ENCODE data around the gene UBQLN4.

UBQLN4 gene

GRCh38 chr1:156053768-156054499 lies at the start of gene UBQLN4:
TSS of gene UBQLN4 (minus strand) at chr1:156053798. CDS start at chr1:156053701, 97 bp downstream.
- peak; percentile 78 for DNase-seq (ENCODE audit: low read depth)

DNA sequence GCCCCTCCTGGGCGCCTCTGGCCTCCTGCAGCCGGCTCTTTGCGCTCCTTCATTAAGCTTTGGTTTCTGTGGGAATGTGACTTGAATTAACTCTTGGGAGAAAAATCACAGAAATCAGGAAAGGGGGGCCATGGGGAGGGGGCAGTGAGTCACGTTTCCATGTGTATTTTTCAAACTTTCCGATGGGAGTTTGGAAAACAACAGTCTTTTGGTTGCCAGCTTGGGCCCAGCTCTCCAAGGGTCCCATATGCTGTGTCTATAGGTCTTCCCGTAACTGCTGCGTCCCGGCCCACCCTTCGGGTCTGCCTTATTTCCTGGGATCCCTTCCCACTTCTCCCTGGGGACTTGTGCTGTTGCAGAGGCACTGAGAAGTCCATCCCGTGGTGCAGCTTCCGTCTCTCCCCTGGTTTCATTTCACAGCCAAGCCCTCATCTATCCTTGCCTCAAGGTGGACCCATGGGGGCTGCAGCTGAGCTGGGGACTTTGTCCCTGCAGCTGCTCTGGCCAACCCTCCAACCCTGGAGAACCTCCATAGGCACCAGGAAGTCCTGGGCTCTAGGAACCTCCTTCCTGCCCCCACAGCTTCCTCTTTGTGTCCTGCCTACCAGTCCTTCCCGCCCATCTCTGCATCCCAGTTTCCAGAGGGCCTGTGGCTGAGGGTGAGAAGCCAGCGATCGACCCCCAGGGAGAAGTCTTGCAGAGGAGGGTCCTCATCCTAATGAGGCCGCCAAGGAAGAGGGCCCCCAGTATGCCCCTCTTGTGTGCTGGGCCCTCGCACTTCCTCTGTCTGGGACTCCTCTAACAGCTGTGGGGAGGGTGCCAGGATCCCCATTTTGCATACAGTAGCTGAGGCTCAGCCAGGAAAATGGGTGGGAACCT lies 49.3 kb upstream of the UBQLN4 start:
- DNase-seq (ENCODE audit: low read depth): no peak

GRCh38 chr1:156101880-156102279 lies 48.3 kb upstream of the UBQLN4 start:
- DNase-seq (ENCODE audit: low read depth): no peak

DNA sequence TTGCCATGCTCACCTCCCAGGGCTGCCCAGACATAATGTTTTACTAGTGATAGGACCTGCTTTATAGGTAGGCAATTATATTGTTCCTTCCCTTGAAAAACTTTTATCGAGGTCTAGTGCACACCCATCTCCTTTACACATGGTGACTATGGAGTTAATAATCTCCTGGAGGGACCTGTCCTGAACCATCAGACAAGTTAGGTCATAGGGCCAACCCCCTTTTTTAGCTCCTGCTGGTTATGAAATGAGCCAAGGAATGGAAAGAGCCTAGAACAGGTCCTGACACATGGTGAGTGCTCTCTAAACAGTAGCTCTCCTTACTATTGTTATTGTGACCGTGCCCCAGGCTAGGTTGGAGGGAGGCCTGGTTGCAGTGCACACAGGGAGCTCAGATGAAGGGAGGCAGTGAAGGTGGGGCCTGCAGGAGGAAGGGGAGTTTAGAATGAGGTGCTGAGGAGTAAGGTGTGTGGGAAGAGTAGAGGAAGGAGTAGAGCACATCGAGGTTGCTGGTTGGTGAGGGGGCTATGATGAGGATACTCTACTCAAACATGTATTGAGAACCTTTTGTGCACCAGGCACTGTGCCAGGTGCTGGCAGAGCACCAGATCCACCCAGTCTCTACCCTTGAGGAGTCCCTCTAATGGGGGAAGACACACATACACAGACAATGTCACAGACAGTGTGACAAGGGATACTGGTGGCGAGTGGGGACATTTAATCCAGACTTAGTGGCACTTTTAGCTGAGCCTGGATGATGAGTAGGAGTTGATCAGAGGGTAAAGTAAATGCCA lies 46.8 kb upstream of the UBQLN4 start:
- no peak for DNase-seq (ENCODE audit: low read depth)

DNA sequence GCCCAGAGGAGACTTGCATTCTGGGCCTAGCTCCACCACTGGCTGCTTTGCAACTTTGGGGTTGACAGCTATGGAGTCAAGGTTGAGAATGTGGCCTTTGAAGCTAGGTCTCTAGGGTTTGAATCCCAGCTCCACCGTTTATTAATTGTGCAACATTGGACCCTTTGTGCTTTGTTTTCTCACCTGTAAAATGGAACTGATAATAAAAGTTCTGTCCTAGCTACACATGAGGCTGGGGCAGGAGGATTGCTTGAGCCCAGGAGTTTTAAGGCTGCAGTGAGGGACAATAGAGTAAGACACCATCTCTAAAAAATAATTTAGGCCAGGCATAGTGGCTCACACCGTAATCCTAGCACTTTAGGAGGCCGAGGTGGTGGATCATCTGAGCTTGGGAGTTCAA lies 45.7 kb upstream of the UBQLN4 start:
- DNase-seq (ENCODE audit: low read depth): no peak

GRCh38 chr1:156098784-156099183 lies 45.2 kb upstream of the UBQLN4 start:
- DNase-seq (ENCODE audit: low read depth): no peak

DNA sequence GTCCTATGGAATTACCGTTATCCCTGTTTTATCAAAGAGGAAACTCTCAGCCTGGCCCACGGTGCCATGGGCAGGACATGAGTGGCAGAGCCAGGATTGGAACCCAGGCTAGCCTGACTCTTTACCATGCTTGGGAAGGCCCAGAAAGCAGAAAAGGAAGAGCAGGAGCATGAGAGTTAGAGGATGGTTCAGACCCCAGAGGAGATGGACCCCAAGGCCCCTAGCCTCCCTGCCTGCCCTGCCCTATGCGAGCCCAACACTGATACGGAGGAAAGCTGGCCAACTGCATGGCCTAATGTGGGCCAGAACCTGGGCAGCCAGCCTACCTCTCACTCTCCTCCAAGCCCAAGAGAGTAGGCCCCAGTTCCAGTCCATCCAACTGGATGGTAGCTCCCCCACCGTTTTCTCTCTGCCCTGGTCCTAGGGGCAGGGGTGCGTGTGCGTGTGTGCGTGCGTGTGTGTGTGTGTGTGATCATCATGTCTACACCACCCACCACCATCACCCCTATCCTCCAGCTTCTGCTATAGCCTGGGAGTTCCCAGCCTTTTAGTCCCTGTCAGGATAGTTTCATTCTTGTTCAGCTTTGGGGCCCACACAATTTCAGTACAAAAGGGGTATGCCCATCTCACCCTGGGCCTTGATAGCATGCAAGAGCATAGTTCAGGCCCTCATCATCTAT lies 44.0 kb upstream of the UBQLN4 start:
- no peak for DNase-seq (ENCODE audit: low read depth)

DNA sequence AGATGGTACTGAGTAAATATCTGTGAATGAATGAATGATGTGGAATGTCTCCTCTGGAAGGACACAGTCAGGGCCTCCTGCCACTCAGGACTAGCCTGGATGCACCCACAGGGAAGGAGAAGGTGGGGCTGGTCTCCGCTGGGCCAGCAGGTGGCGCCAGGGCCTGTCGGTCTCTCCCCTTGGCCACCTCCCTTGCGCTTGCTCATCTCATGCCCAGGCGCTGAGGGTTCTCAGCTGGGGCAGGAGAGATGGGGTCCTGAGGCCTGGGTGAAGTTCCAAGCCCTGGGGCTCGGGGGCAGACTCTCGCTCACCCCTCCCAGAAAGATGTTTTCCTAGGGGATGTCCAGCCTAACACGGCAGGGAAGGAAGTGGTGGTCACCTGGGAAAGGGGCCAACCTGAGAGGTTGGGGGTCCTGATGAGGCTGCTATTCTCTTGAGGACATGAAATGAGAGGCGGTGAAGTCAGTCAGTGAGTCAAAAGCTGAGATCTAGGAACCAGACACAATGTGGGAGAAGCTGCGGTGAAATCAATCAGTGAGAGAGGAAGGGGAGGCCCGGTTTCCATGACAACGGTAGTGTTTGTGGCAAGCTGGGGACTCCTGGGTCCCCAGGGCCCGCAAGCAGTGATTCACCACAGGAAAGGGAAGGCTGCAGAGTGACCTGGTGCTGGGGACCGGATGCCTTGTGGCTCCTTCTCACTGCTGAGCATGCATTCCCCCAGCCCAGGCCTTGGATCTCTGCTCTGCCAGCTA lies 43.2 kb upstream of the UBQLN4 start:
- DNase-seq (ENCODE audit: low read depth): peak; percentile 87

DNA sequence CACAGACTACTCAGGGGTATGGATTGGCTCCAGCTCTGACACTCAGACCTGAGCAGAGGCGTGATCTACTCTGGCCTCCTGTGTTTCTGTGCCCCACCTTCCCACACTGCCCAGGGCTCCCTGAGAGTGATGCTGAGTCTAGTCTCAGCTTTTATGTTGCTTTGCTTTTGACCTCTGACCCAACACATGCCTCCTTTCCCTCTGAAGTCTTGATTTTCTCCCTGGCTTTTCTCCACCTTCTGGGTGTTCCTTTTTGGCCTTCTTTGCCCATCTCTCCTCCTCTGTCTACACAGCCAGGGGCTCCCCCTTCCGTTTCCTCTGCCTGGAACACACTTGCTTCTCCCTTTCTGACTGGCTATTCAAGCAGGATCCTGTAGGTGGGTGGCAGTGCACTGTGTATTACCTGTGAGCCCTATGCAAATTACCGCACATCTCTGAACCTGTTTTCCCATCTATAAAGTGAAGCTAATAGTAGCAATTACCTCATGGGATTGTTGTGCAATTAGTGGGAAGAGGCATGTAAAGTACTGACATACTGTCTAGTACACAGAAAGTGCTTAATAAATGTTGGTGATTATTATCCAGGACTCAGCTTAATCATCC lies 42.4 kb upstream of the UBQLN4 start:
- DNase-seq (ENCODE audit: low read depth): no peak

DNA sequence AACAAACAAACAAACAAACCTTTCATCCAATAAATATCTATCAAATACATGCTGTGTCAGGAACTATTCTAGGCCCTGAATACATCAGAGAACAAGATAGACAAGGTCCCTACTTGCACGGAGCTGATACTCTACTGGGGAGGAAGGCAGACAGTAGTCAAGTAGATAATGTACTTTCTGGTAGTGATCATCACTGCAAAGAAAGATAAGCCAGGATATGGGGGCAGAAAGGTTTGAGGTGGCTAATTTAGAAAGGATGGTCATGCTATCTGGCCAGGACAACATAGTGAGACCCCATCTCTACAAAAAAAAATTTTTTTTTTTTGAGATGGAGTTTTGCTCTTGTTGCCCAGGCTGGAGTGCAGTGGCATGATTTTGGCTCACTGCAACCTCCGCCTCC lies 38.0 kb upstream of the UBQLN4 start:
- DNase-seq (ENCODE audit: low read depth): no peak

- peak; percentile 83 for DNase-seq (ENCODE audit: low read depth)
Measured at GRCh38 chr1:156090840-156091188, 37.2 kb upstream of the UBQLN4 start.

DNA sequence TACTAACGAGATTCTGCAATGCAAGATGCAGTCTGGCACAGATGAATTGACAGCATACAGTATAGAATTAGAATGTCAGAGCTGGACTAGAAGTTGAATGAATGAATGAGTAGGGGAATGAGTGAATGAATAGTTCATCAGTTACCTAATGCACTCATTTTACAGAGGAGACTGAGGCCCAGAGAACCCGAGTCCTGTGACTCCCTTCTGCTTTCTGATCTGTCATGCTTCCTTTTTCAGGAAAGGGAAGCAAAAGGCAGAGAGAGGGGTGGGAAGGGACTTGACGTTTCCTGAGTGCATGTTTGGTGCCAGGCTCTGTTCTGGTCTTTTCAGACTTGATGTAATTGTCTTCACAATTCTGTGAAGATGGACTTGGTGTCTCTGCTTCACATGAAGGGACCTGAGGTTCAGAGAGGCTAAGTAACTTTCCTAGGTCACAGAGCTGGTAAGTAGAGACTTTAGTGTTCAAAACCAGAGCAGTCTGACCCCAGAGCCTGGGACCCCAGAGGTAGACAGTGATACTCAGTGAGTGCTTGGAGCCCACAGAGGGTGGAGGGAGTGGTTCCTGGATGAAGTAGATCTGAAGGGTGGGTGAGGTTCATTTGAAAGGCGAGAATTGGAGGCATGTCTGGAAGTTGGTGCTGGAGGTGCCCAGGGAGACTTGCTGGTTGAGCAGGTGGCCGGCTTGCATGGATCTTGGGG lies 36.7 kb upstream of the UBQLN4 start:
- DNase-seq (ENCODE audit: low read depth): no peak

DNA sequence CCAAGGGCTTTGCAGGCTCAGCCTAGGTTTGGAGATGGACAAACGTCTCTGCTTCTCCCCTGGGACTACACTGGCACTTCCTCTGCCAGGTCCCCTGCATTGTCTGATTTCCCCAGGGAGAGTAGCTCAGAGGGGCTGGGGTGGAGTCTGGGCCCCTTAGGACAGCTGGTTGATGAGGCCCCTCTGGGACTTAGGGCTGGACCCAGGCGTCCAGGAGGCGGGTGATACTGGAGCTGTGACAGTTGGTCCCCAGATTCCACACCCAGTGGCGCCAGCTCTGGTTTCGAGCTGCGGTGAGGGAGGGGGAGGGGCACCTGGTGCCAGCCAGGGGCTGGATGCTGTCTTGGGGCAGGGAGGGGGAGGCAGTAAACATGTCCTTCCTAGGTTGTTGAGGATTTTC lies 36.1 kb upstream of the UBQLN4 start:
- no peak for DNase-seq (ENCODE audit: low read depth)

DNA sequence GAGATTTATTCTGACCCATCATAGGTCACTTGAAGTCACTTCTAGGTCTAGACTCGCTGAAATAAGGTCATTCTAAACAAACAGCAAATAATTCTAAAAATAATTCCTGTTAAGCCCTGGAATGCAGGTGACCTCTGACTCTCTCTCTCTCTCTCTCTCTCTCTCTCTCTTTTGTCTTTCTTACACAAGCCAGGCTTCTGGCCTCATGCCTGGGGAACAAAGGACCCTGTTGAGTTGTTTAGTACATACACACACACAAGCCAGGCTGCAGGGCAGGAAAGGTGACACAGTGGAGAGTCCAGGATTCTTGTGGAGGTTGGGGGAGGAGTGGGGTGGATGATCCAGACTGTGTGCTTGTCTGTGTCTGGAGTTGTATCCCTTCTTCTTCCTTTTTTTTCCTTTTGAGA lies 32.7 kb upstream of the UBQLN4 start:
- DNase-seq (ENCODE audit: low read depth): no peak

GRCh38 chr1:156083800-156084790 lies 30.5 kb upstream of the UBQLN4 start:
- no peak for DNase-seq (ENCODE audit: low read depth)

DNA sequence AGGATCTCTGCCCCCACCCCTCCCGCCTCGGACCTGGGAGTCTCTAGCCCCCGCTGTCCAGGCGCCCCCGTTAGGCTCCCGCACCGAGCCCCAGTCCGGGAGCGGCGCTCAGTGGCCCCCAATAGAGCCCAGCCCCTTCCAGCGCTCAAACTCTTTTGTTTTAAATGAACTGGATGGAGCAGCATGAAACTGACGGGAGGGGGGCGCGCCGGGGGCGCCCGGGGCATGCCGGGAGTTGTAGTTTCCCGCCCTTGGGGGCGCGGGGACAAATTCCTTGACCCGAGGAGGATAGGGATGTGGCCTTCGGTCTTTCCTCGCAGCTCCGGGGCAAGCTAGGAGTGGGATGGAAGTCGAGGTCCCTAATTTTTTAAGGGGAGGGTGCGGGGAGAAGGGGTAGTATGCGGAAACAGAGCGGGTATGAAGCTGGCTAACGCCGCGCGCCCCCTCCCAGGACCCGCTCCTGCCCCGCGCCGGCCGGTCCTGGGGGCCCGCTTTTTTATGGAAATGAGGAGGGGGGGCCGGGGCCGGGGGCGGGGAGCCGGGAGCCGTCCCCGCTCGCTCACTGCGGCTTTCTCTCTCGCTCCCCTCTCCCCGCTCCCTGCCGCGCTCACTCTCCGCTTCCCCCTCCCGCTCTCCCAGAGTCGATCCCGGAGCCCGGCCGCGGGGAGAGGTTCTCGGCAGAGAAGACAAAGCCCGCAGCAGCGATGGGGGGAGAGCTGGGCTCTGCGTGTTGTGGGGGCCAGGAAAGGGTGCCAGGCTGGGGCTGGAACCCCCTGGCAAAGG lies 28.9 kb upstream of the UBQLN4 start, which contains the start of gene MEX3A:
Gene MEX3A (minus strand): TSS at position 157 of the 783 bp plus-strand sequence. CDS start 467 bp downstream, outside the sequence.
- DNase-seq (ENCODE audit: low read depth): peak; percentile 32

DNA sequence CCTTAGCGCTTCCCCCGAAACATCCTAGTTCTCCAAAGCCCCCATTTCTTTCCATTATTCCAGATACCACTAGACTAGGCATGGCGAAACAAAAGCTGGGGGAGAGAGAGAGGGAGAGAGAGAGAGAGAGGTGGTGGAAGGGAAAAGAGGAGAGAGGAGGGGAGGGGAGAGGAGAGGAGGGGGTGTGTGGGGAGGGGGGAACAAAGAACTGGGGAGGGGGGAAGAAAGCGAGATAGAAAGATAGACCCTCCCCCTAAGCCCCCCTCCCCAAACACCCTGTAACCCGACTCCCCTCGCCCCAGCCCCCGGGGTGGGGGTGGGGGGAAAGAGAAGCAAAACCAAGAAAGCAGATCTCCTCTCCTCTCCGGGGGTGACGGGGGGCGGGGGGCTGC lies 28.3 kb upstream of the UBQLN4 start:
- no peak for DNase-seq (ENCODE audit: low read depth)
